Muscle layer of colon (tissue), 2 donors: ENCODE measurements around the gene COMMD2.

Experiments used
- H3K27ac ChIP-seq: one replicate; pipeline ENCODE4 v1.7.0; 2013; ENCODE audit warnings: low read depth, mild to moderate bottlenecking, low read length, moderate library complexity
- H3K27me3 ChIP-seq, 2 donors: one replicate each; pipeline ENCODE4 v1.7.0; 2013; ENCODE audit warnings: low read length in 2 of 2, mild to moderate bottlenecking in 2 of 2; ENCODE audit not compliant: insufficient read depth in 2 of 2, control insufficient read depth in 1 of 2
- H3K36me3 ChIP-seq: one replicate; pipeline ENCODE4 v1.7.0; 2013; ENCODE audit warnings: mild to moderate bottlenecking, low read length; ENCODE audit not compliant: insufficient read depth
- H3K4me1 ChIP-seq: one replicate; pipeline ENCODE4 v1.7.0; 2013; ENCODE audit warnings: mild to moderate bottlenecking, low read length; ENCODE audit not compliant: insufficient read depth
- H3K4me3 ChIP-seq, 2 donors: one replicate each; pipeline ENCODE4 v1.7.0; 2013; ENCODE audit warnings: low read length in 2 of 2, low read depth in 1 of 2, mild to moderate bottlenecking in 1 of 2, moderate library complexity in 1 of 2
- H3K9ac ChIP-seq: one replicate; pipeline ENCODE4 v1.7.0; 2013; ENCODE audit warnings: low read length
- H3K9me3 ChIP-seq: one replicate; pipeline ENCODE4 v1.7.0; 2013; ENCODE audit warnings: mild to moderate bottlenecking, low read length
- donor health status: abdominal sarcoma.
- donor health status: Adenocarcinoma of cecum.

Gene COMMD2

GRCh38 chr3:149752051-149752787, at the start of gene COMMD2:
TSS of gene COMMD2 (minus strand) at chr3:149752489. CDS start at chr3:149752444, 45 bp downstream.
- peaks cover 12% of the 10 kb centered on the region for H3K4me1 ChIP-seq
- peak within 1 kb of the TSS; percentile 88 for H3K9ac ChIP-seq
- peak within 1 kb of the TSS; percentile 66 to 87 for H3K4me3 ChIP-seq
- no peaks in the 10 kb centered on the region for H3K27me3 ChIP-seq
- peak within 1 kb of the TSS; percentile 83 for H3K27ac ChIP-seq
- no peaks in the 10 kb centered on the region for H3K9me3 ChIP-seq
- peaks cover 20% of the 10 kb centered on the region for H3K36me3 ChIP-seq

GRCh38 chr3:149801639-149802038, 49.4 kb upstream of the COMMD2 start:
- no peaks in the 10 kb centered on the region for H3K27me3 ChIP-seq
- no peaks in the 10 kb centered on the region for H3K9me3 ChIP-seq
- H3K9ac ChIP-seq, result no peak overlapping the region
- no peaks in the 10 kb centered on the region for H3K36me3 ChIP-seq
- no peak overlapping the region for H3K27ac ChIP-seq
- no peaks in the 10 kb centered on the region for H3K4me1 ChIP-seq
- H3K4me3 ChIP-seq, result no peak overlapping the region

DNA sequence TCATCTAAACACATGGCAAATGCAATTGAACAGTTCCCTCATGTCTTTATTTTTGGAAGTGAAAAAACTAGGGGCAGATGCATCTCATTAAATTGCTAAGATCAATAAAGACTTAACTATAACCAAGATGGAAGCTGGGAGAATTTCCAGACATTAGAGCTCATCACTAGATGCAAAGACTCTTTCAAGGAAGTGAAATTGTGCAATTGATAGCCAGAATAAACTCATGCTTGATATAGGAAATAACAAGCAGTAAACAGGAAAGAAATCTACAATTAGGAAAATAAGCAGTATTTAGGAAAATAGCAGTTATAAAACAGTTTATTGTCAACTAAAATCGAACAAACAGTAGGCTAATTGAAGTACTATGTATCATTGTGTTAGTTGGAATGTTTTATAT, 48.9 kb upstream of the COMMD2 start:
- H3K4me3 ChIP-seq, result no peak overlapping the region

GRCh38 chr3:149800693-149801092, 48.4 kb upstream of the COMMD2 start:
- Histone ChIP-seq H3K4me1 (no peaks in the 10 kb centered on the region), H3K27ac (no peak overlapping the region), H3K9ac (no peak overlapping the region), H3K36me3 (no peaks in the 10 kb centered on the region), H3K9me3 (no peaks in the 10 kb centered on the region), H3K27me3 (no peaks in the 10 kb centered on the region), H3K4me3 (no peak overlapping the region)

More for the DNA sequence above, 48.9 kb upstream of the COMMD2 start:
- Histone ChIP-seq H3K4me1 (no peaks in the 10 kb centered on the region), H3K9ac (no peak overlapping the region), H3K9me3 (no peaks in the 10 kb centered on the region), H3K27me3 (no peaks in the 10 kb centered on the region), H3K36me3 (no peaks in the 10 kb centered on the region), H3K27ac (no peak overlapping the region)

- no peaks in the 10 kb centered on the region for H3K27me3 ChIP-seq
- no peak overlapping the region for H3K27ac ChIP-seq
- no peaks in the 10 kb centered on the region for H3K9me3 ChIP-seq
- H3K4me3 ChIP-seq, result no peak overlapping the region
- H3K9ac ChIP-seq, result no peak overlapping the region
- H3K36me3 ChIP-seq, result no peaks in the 10 kb centered on the region
- no peaks in the 10 kb centered on the region for H3K4me1 ChIP-seq
Observed at GRCh38 chr3:149796026-149796425, 43.7 kb upstream of the COMMD2 start.

- Histone ChIP-seq H3K9me3 (no peaks in the 10 kb centered on the region), H3K27me3 (no peaks in the 10 kb centered on the region), H3K36me3 (no peaks in the 10 kb centered on the region), H3K4me3 (no peak within 1 kb of the TSS), H3K4me1 (no peaks in the 10 kb centered on the region), H3K27ac (no peak within 1 kb of the TSS), H3K9ac (no peak within 1 kb of the TSS)
Observed at GRCh38 chr3:149792452-149793270, 40.4 kb upstream of the COMMD2 start, which contains the start of gene ANKUB1. TSS of gene ANKUB1 (minus strand) at chr3:149792554. CDS start at chr3:149792366, 188 bp downstream.

GRCh38 chr3:149790698-149791097, 38.4 kb upstream of the COMMD2 start:
- Histone ChIP-seq H3K9ac (no peak overlapping the region), H3K4me1 (no peaks in the 10 kb centered on the region), H3K9me3 (no peaks in the 10 kb centered on the region), H3K4me3 (no peak overlapping the region), H3K36me3 (no peaks in the 10 kb centered on the region), H3K27ac (no peak overlapping the region), H3K27me3 (no peaks in the 10 kb centered on the region)

DNA sequence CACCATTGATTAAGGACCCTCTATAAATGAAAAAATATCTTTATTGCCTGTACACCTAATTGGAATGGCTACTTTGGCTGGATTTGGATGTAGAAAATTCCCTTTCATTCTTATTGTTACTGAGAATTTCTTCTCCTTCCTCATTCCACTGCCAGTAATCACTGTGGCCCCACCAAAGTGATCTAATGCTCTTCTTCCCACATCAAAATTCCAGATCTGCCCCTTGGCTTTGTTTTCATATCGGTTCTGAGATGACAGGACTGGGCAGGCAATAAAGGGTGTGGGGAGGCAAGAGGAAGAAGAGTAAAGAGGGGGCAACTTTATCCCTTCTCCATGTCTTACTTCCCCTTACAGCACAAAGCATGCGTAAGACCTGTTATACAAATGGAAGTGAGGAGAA, 38.0 kb upstream of the COMMD2 start:
- Histone ChIP-seq H3K36me3 (no peaks in the 10 kb centered on the region), H3K27ac (no peak overlapping the region), H3K4me3 (no peak overlapping the region), H3K27me3 (no peaks in the 10 kb centered on the region), H3K4me1 (no peaks in the 10 kb centered on the region), H3K9me3 (no peaks in the 10 kb centered on the region), H3K9ac (no peak overlapping the region)

GRCh38 chr3:149784064-149784704, 31.9 kb upstream of the COMMD2 start:
- no peak overlapping the region for H3K27ac ChIP-seq
- no peak overlapping the region for H3K4me3 ChIP-seq
- no peak overlapping the region for H3K9ac ChIP-seq
- H3K4me1 ChIP-seq, result no peaks in the 10 kb centered on the region
- no peaks in the 10 kb centered on the region for H3K36me3 ChIP-seq
- H3K27me3 ChIP-seq, result no peaks in the 10 kb centered on the region
- no peaks in the 10 kb centered on the region for H3K9me3 ChIP-seq

- Histone ChIP-seq H3K27me3 (no peaks in the 10 kb centered on the region), H3K4me1 (no peaks in the 10 kb centered on the region), H3K27ac (no peak overlapping the region)
Observed at GRCh38 chr3:149783576-149783975, 31.3 kb upstream of the COMMD2 start.

DNA sequence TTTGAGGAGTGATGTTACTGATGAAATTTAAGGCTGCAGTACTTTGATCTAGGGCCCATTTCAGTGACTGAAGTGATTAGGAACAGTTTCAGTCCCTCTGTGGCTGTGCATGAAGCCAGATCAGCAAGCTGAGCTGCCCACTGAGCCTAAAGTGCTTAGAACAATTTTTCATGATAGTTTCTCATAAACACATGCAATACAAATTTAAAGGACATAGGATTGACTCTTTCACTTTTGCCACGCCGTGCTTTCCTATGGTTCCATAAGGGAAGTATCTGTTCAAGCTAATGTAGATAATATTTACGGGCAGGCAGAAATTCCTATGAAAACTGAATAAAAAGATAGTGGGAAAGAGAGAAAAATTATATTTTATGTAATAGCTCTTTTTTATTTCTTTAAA, 29.5 kb upstream of the COMMD2 start:
- no peak overlapping the region for H3K9ac ChIP-seq
- H3K27me3 ChIP-seq, result no peaks in the 10 kb centered on the region
- no peaks in the 10 kb centered on the region for H3K9me3 ChIP-seq
- H3K36me3 ChIP-seq, result no peaks in the 10 kb centered on the region
- H3K4me3 ChIP-seq, result no peak overlapping the region
- H3K4me1 ChIP-seq, result no peaks in the 10 kb centered on the region
- H3K27ac ChIP-seq, result no peak overlapping the region

More at GRCh38 chr3:149783576-149783975, 31.3 kb upstream of the COMMD2 start:
- H3K36me3 ChIP-seq, result no peaks in the 10 kb centered on the region
- no peak overlapping the region for H3K4me3 ChIP-seq
- no peaks in the 10 kb centered on the region for H3K9me3 ChIP-seq
- no peak overlapping the region for H3K9ac ChIP-seq
